Measurements from ENCODE around the gene GPR156.

DNA sequence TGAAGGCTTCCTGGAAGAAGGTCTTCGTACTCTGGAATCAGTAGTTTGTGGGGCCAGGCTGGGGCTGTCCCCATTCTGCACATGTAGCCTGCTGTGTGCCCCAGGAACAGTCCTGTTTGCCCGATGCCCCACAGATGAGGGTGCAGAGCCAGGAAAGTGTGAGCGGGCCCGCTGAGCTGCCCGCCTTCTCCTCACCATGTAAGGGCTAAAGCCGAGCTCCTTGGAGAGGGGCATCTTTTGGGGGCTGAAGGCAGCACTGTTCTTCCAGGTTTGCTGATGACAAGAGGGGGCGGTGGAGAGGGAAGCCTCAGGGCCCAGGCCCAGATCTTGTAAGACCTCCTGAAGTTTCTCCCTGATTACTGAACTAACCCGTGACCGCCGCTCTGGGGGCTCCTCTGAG is 117.5 kb downstream of the GPR156 start:
- TF ChIP-seq POLR2A (IDR thresholded peaks at IDR 0.05; ENCODE audit: low read depth, low read length) (no peak), MXI1 (IDR thresholded peaks at IDR 0.05; ENCODE audit: borderline replicate concordance, low read depth, low read length) (no peak)
- TF ChIP-seq, protein P1, sequence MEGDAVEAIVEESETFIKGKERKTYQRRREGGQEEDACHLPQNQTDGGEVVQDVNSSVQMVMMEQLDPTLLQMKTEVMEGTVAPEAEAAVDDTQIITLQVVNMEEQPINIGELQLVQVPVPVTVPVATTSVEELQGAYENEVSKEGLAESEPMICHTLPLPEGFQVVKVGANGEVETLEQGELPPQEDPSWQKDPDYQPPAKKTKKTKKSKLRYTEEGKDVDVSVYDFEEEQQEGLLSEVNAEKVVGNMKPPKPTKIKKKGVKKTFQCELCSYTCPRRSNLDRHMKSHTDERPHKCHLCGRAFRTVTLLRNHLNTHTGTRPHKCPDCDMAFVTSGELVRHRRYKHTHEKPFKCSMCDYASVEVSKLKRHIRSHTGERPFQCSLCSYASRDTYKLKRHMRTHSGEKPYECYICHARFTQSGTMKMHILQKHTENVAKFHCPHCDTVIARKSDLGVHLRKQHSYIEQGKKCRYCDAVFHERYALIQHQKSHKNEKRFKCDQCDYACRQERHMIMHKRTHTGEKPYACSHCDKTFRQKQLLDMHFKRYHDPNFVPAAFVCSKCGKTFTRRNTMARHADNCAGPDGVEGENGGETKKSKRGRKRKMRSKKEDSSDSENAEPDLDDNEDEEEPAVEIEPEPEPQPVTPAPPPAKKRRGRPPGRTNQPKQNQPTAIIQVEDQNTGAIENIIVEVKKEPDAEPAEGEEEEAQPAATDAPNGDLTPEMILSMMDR (conservative IDR thresholded peaks at IDR 0.05; ENCODE audit: low read depth, low read length): no peak
- TF ChIP-seq, protein P2, sequence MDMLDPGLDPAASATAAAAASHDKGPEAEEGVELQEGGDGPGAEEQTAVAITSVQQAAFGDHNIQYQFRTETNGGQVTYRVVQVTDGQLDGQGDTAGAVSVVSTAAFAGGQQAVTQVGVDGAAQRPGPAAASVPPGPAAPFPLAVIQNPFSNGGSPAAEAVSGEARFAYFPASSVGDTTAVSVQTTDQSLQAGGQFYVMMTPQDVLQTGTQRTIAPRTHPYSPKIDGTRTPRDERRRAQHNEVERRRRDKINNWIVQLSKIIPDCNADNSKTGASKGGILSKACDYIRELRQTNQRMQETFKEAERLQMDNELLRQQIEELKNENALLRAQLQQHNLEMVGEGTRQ (IDR thresholded peaks at IDR 0.05; ENCODE audit: low read depth, low read length): no peak
